Measurements from ENCODE around the gene ZC3H8. TPM values are rescaled to one million over a fixed set of nuclear protein-coding genes. Genes with fewer than 3 reads are reported as not detected.
"Not testable (repeated sequence)": the region's sequence is repeated elsewhere in the genome, so short reads cannot be mapped to it uniquely, and the experiment has no call there.

The ZC3H8 gene
- total RNA-seq: 7.9 and 13.3 TPM in 2 replicates
- polyA plus RNA-seq (2012): 5.1 TPM

DNA sequence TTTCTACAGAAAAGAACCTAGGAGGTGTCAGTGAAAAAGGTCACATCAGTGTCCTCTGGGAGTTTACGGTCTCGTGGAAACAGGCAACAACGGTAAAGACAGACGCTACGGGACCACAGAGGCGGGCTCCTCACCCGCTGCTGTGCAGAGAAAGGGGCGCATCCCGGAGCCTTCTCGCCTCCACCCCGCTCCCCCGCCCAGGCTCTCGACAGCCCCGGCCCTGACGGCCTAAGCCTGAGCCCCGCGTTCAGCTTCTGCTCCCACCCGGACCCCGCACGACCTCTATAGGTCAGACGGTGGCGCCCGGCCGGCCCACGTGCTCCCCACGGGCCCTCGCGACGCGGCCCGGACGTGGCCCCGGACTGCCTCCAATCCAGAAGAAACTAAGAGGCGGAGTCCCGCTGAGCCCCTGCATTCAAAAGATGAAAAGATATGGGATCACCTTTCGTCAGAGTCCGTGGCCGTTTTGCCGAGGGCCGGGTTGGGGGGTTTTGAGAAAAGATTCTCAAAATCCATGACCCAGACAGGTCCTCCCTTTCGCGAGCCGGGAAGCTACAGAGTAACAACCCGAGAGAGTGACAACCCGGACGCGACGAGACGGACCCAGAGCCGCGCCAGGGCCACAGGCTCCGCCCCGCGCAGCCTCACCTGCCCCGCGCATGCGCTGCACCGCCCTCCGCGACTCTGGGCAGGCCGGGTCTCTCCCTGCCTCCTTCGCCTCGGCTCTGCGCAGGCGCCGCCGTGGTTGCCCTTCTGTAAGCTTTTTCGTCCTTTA is at the start of gene ZC3H8:
Gene ZC3H8 (minus strand): TSS at position 577 of the 775 bp plus-strand sequence. CDS start 61 bp downstream, at position 516.
- DNase-seq (ENCODE audit: low read depth): peak; percentile 92

DNA sequence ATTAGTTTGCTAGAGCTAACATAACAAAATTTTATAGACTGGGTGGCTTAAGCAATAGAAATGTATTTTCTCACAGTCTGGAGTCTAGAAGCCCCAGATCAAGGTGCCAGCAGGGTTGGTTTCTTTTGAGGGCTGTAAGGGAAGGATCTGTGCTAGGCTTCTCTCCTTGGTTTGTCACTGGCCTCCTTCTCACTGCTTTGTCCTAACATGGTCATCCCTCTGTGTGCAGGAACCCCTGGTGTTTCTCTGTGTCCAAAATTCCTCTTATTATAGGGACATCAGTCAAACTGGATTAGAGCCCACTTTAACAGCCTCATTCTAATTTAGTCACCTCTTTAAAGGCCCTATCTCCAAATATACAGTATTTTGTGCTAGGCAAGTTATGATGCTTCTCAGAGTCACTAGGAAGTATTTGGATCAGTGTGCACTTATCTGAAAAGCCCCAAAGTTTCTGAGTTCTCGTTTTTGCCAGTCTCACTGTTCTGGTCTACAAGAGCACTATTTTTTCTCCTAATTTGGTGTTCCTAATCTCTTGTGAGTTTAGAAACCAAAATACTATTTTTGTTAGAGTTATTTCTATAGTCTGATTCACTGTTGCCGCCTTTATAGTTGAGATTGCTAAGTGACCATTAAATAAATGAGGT is 49.6 kb upstream of the ZC3H8 start:
- DNase-seq (ENCODE audit: low read depth): no peak

DNA sequence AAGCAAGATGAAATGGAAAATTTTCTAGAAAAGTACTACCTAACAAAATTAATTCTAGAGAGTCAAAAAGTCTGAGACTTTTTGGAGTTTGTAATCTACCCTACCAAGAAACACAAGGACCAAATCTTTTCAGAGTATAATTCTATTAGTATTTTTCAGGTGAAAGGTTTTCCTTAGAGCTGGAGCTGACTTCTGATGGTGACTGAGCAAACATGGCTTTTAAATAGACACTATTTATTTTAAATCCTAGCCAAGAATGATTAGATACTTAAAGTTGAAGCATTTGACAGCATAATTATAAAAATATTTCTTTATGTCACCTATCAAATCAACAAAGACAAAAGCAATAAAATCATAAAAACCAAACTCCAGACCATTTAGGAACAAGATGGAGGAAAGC is 47.1 kb upstream of the ZC3H8 start:
- no peak for DNase-seq (ENCODE audit: low read depth)

DNA sequence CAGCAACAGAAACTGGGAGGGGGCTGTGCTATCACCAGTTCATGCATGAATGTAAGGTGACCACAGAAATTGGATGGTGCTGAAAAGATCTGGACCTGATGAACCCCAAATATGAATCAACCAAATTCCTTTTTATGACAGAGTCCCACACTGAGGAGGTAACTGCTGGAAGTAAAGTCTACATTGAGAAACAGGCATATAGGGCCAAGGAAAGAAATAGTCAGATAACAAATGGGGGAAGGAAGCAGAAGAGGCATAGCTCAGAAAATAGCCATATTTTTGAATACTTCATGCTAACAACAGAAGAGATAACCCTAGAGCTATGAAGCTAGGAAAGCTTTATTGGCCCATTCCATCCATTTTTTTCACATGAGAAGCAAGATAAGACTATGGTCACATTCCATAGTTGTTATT is 46.3 kb upstream of the ZC3H8 start:
- DNase-seq (ENCODE audit: low read depth): no peak

DNA sequence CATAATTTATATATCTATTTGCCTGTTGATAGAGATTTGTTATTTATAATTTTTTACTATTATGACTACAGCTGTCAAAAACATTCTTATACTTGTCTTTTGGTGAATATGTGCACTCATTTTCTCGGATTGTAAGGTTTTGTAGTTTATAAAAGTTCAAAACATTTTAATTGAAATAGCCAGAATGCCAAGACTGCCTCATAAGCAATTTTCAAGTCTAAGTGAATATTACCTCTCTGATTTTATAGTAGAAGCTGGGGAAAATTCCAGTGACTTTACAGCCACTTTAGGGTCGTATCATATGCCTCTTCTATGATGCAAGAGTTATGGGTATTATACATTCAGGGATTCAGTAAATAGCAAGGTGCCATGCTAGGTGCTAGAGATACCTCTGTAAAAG is 41.6 kb upstream of the ZC3H8 start:
- DNase-seq (ENCODE audit: low read depth): no peak

DNA sequence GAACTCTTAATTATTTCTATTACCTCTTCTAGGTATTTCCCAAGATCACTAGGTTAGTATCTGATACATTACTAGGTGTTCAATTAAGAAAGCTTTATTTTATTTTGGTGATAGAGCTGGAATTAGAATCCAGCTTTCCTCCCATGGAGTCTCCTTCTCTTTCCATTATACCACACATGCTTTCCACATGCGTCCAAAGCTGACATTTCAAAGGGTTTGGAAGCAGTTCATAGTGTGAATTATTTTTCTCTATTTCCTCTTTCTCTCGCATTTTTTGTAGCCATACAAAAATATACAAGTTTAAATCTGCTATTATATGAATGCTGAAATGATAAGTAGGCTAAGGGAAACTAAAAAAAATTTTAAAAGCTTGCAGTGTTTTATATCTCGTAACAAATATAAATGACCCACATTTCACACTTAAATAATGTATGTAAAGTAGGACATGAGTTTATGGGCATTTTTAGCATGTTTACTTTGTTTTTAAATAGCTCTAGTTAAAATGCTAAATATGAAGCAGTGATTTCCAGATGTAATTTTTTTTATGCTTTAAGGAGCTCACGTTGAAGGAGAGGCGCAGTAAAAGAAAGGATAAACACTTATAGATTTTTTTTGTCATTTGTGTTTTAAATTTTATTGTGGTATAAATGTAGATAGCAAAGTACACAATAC is 40.7 kb upstream of the ZC3H8 start:
- no peak for DNase-seq (ENCODE audit: low read depth)

DNA sequence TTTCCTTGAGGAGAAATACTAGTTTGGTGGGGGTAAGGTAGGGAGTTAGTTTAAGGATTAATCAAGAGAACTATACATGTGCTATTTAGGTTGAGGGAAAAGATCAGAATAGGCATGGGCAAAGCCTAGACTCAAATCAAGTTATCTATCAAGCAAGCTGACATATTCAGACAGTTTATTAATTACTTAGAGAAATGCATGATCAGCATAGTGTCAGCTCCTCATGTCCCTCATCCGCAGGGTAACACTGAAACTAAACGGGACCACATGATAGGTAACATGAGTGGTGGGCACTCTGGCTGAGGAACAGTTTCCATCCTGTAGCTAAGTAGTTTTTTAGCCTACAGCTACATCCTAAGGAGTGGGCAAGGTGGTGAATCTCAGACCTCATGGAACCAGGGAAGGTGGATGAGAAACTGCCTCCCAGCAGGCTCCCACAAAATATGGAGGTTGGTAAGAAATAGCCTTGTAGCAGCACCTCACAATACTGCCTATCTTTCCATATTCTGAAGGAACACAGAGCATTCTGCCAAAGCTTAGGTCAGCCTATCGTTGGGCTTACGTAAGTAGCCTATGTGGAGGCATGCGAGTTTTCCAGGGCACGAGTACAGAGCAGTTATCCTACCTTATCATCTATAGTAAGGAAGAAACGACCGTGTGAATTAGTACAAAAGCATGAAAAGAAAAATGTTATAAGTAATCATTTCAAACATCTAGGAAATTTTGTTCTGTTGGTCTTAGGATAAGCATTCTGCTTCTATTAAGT is 39.0 kb upstream of the ZC3H8 start:
- DNase-seq (ENCODE audit: low read depth): no peak

DNA sequence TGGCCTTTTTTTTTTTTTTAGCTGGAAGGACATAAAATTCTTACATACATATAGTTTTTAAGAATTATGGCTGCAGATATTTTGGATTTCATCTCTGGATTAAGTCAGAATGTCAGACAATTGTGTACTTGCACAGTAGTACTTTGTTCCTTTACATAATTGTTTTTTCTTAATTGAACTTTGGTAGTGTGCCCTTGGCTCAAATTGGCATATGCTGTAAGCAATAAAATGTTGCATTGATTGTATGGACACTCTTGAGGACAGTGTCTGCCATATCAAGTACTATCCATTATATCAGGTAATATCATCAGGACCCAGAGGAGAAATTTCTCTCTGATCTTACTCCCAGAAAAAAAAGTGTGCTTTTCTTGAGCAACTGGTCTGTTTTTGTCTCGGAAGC is 35.8 kb upstream of the ZC3H8 start:
- no peak for DNase-seq (ENCODE audit: low read depth)

DNA sequence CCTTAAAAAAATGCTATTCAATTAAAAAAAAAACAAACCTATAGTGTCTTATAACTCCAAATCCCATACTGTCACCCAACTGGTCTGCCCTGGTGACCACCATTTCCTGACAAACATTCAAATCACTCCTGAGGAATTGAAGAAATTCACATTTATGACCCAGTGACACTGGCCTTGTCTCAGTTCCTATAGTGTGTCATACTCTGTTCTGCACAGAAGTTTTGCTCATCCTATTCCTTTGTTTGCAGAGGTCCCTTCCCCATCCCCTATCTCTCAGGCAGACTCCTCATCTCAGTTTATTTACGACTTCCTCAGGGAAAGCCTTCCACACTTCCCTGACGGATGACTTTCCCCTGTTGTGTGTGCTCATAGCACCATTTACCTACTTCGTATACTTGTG is 35.2 kb upstream of the ZC3H8 start:
- DNase-seq (ENCODE audit: low read depth): no peak

DNA sequence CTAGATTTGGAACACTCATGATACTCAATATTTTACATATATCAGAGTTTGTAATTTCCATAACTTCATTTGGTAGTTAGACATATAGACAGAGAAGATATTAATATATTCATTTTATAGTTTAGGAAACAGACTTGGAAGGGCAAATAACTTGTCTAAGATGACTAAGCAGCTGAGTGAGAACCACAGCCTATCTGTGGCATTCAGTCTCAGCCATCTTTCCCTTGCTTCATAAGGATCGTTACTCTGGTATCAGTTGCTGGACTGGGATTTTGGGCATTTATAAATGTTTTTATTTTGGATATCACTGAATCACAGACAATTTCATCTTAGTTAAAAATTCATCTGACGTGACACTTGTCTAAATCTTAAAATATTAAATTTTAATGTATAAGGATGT is 28.7 kb upstream of the ZC3H8 start:
- peak; percentile 24 for DNase-seq (ENCODE audit: low read depth)

DNA sequence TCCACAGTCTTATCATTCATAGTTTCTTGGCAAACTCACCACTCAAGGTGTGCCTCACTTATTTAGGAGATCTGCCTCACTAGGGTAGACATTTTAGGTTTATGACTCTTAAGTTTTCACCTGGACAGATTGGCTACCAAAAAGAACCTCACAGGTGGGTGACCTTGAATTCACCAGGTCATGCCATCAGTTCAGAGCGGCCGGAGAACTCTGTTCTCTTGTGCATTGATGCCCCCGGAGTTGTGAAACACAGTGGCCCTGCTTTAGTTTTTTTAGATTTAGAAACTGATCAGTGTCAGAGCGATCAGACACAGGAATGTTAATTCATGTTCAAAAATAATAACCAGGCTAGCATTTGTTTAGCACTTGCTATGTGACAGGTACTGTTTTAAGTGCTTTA is 27.2 kb upstream of the ZC3H8 start:
- not testable (repeated sequence) for DNase-seq (ENCODE audit: low read depth)

DNA sequence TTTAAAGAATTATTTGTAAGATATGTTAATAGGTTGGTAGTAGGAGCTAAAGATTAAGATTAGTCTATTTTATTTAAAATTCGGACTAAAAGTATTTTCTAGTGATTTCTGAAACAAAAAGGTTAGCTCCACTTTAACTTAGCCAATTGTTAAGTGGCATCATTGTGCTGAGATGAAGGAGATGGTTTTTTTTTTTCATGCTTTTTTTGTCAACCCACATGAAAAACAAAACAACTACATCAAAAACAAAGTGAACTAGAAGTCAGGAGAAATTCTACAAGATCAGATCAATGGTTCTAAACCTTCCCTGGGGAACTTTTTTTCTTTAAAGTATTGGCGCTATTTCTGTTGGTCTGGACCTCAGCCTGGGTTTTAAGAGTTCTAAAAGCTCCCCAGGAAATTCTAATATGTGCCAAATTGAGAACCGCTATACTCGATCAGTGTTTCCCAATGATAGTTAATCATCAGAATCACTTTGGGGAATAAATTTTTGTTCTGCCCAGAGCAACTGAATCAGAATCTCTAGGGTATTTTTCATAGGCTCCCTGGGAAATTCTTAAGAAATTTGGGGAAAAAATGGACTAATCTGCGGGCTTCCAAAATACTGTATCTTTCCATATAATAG is 22.9 kb upstream of the ZC3H8 start:
- DNase-seq (ENCODE audit: low read depth): no peak

DNA sequence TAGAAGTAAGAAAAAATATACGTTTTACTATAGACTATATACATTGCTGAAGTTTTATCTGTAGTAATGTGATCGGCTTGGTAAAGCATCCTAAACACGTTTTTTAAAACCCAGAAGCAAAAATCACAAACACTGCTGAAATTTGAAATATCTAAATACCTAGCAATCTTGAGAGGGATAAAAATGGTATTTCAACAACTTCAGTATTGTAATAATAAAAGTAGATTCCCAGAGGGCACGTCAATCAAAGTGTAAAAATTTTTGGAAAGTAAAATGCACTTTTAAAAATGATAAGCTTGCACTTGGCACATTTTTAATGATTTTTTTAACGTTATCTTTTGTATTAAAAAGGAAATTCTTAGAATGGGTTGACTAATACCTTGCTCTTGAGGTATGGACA is 22.1 kb upstream of the ZC3H8 start:
- no peak for DNase-seq (ENCODE audit: low read depth)

DNA sequence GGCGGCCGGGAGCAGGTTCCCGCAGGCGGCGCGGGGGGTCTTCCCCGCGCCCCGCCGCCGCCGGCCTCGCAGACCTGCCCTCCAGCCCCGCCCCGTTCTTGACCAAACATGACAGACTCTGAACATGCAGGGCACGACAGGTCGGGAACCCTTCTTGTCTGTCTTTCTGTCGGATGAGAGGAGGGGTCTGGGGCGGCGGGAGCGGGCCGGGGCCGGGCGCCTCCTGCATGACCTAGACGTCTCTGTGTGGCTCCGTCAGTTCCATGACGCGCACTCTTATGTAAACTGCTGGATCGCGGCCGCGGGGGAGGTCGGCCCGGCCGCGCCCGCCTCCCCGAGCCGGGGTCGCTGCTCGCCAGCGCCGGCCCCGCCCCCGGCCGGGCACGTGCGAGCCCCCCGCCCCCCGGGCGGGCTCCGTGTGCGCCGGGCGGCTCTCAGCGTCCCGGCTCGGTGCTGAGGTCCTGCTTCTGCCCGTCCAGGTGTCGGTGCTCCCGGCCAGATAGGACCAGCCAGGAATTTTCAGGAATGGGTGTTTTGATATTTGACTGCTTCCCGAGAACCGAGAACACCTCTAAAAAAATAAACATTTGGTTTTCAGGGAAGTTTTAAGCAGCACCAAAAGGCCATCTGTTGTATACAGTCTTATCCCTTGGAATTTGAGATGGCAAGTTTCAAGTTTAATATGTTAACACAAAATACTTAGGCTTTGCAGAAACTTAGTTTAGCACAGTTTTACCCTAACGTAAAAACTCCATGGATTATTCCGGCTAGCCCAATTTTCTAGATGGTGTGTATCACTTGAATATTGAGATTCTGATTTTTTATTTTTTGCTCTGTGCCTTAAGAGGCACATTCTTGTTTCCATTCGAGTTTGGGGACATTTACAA is 21.3 kb upstream of the ZC3H8 start:
- peak; percentile 85 for DNase-seq (ENCODE audit: low read depth)

DNA sequence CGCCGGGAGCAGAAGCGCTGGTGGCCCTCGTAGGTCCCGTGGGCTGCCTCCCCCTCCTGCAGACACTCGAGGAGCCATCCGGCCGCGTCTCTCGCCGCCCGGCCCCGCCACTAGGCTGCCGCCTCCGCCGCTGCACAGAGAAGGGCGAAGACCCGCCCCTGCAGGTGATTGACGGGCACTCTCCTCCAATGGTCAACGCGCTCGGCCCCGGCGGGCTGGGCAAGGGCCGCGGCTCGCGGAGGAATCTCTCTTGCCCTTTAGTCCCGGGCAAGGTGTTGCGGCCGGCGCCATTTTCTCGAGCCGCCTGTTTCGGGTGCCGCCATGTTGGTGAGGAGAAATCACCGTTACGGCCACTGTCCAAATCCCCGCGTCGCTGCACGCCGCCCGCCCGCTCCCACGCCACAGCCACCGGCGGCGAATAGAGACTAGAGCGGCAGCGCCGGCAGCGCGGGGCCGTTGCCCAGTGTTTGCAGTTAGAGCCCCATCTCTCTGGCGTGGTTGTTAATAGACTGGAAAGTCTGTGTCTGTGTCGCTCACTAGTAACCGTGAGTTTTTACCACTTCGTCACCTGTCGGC is 20.6 kb upstream of the ZC3H8 start, which contains the start of gene ZC3H6:
Gene ZC3H6 (plus strand): TSS at position 287 of the 576 bp plus-strand sequence. CDS start 398 bp downstream, outside the sequence.
- peak; percentile 97 for DNase-seq (ENCODE audit: low read depth)

DNA sequence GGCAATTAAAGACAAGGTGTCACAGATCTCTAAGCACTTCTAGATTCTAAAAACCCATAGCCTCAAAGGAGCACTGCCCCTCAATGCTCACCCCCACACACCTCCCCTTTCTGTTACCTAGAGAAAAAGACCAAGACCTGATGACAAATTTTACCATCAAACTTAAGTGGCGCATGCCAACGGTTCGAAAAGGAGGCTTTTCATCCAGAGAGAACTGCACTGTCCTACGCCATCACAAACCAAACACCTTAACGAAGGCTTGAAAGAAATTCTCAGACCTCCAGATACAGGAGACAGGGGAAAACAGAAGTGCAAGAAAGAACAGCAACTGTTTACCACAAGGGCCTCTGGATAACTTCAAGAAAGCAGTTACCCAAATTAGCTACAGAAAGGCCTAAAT is 18.5 kb upstream of the ZC3H8 start:
- DNase-seq (ENCODE audit: low read depth): no peak

DNA sequence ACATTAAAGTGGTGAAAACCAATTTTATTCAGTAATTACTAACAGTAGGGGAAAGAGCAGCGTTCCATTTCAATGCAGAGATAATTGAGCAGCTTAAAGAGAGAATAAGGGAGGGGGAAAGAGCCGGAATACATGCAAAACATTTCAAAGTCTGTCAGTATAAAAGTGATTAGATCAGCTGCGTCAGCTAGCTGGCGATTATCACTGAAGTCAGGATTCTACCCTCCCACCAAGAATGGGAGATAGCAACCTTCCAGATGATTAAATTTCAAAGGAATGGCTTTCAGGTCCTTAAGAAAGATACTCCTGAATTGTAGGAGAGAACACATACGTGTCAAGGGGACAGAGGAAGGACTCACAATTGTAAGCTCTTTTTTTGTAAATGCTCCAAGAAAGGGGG is 17.8 kb upstream of the ZC3H8 start:
- DNase-seq (ENCODE audit: low read depth): no peak

DNA sequence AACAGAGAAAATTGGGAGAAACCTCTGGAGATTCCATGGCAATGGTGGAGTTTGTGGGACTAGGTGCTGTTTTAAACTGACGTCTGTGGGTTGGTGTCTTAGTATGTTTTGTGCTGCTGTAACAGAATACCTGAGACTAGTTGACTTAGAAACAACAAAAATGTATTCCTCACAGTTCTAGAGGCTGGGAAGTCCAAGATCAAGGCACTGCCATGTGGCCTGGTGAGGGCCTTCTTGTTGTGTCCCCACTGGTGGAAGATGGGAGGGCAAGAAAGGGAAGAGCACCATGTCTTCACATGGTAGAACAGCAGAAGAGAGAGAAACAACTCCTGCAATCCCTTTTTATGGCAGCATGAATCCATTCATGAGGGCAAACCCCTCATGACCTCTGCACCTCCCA is 13.7 kb upstream of the ZC3H8 start:
- no peak for DNase-seq (ENCODE audit: low read depth)

DNA sequence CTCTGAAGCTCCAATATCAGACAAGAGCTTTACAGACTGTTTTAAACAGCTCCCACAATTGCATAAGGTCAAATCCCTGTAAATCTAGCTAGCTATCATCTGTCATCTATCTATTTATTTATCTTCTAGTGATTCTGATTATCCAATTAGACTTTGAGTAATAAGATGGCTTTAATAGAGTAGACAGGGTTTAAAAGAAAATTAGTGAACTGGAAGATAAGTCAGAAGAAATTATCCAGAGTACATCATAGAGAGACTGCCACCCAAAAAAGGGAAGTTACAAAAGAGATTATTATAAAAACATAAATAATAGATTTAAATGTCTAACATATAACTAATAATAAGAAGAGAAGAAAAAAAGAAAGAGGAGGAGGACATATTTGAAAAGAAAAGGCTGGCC is 8.0 kb upstream of the ZC3H8 start:
- DNase-seq (ENCODE audit: low read depth): no peak

DNA sequence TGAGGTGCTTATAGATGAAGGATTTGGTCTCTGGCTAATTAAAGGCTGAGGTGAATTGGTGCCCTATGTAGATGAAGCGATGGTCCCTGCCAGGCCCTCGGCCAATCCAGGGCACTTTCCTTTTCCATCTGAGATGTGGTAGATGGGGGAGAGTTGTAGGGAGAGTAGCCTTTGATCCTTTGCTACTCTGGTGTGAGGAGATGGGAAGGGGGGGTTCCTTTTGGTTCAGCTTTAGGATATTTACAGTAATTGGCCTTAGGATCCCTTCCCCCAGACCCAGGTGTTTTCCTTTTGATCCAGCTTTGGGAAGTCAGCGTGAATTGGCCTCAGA is 5.4 kb upstream of the ZC3H8 start:
- no peak for DNase-seq (ENCODE audit: low read depth)

Data from myocyte (in vitro differentiated cells).